ENCODE measurements around the gene KLHL12. TPM values are rescaled to one million over a fixed set of nuclear protein-coding genes. Genes with fewer than 3 reads are reported as not detected.

Gene KLHL12
- total RNA-seq, 2 donors from 2014 or later: 34.4 to 39.4 TPM

- peaks cover 14% of the 10 kb centered on the region for H3K4me1 Mint-ChIP-seq
- 50 to 62% methylated on average over 2 to 3 of the region's 4 CpGs for WGBS, 2 experiments (ENCODE audit: insufficient coverage in 1 of 2, insufficient read length in 1 of 2)
- no peaks in the 10 kb centered on the region for H3K9me3 ChIP-seq (ENCODE audit: control insufficient read depth, low read length)
- no peaks in the 10 kb centered on the region for H3K4me1 ChIP-seq (ENCODE audit: control insufficient read depth, insufficient read depth, low read length)
- H3K27me3 Mint-ChIP-seq (ENCODE audit: insufficient read depth): peaks cover 5% of the 10 kb centered on the region
- no peak overlapping the region for H3K27ac Mint-ChIP-seq
- TF ChIP-seq CTCF (conservative IDR thresholded peaks at IDR 0.05): no peak
- H3K4me3 ChIP-seq (ENCODE audit: low read length): no peak overlapping the region
- no peak for DNase-seq
- no peak overlapping the region for H3K4me3 Mint-ChIP-seq
- H3K27ac ChIP-seq (ENCODE audit: low read depth, low read length): no peak overlapping the region
- H3K9me3 Mint-ChIP-seq: no peaks in the 10 kb centered on the region
- no peak overlapping the region for H3K9ac ChIP-seq (ENCODE audit: extremely low read depth, low read length, poor library complexity, severe bottlenecking)
- no peaks in the 10 kb centered on the region for H3K36me3 Mint-ChIP-seq (ENCODE audit: low read depth)
- no peaks in the 10 kb centered on the region for H3K36me3 ChIP-seq (ENCODE audit: control insufficient read depth, insufficient read depth, low read length)
- peaks cover 22% of the 10 kb centered on the region for H3K27me3 ChIP-seq (ENCODE audit: control insufficient read depth, insufficient read depth, low read length, poor library complexity, severe bottlenecking)
Measured at GRCh38 chr1:202972046-202972445, 45.0 kb upstream of the KLHL12 start.

- Histone ChIP-seq H3K9me3 (ENCODE audit: control insufficient read depth, low read length) (no peaks in the 10 kb centered on the region), H3K4me1 (ENCODE audit: control insufficient read depth, insufficient read depth, low read length) (peaks cover 14% of the 10 kb centered on the region), H3K27me3 (ENCODE audit: control insufficient read depth, insufficient read depth, low read length, poor library complexity, severe bottlenecking) (peaks cover 9% of the 10 kb centered on the region), H3K36me3 (ENCODE audit: control insufficient read depth, insufficient read depth, low read length) (peaks cover 8% of the 10 kb centered on the region), H3K4me3 (ENCODE audit: low read length) (no peak overlapping the region), H3K27ac (ENCODE audit: low read depth, low read length) (no peak overlapping the region), H3K9ac (ENCODE audit: extremely low read depth, low read length, poor library complexity, severe bottlenecking) (no peak overlapping the region)
- H3K4me3 Mint-ChIP-seq: peak overlapping the region; percentile 14
- H3K4me1 Mint-ChIP-seq: peaks cover 36% of the 10 kb centered on the region
- DNase-seq: peak; percentile 78
- H3K36me3 Mint-ChIP-seq (ENCODE audit: low read depth): peaks cover 2% of the 10 kb centered on the region
- no peaks in the 10 kb centered on the region for H3K9me3 Mint-ChIP-seq
- peak overlapping the region; percentile 42 for H3K27ac Mint-ChIP-seq
- H3K27me3 Mint-ChIP-seq (ENCODE audit: insufficient read depth): peaks cover 3% of the 10 kb centered on the region
- WGBS, 2 experiments (ENCODE audit: insufficient coverage in 1 of 2, insufficient read length in 1 of 2): 45% methylated on average over 5 of the region's 5 CpGs; no CpG with 5 or more reads in 1 of the 2 experiments
- peak; percentile 85 for TF ChIP-seq CTCF (conservative IDR thresholded peaks at IDR 0.05)
Measured at GRCh38 chr1:202968895-202969295, 41.9 kb upstream of the KLHL12 start.

GRCh38 chr1:202968351-202968750 lies 41.3 kb upstream of the KLHL12 start:
- H3K27ac Mint-ChIP-seq: no peak overlapping the region
- peak overlapping the region; percentile 81 for H3K4me3 ChIP-seq (ENCODE audit: low read length)
- H3K36me3 Mint-ChIP-seq (ENCODE audit: low read depth): peaks cover 2% of the 10 kb centered on the region
- no peak overlapping the region for H3K9ac ChIP-seq (ENCODE audit: extremely low read depth, low read length, poor library complexity, severe bottlenecking)
- DNase-seq: no peak
- peaks cover 14% of the 10 kb centered on the region for H3K4me1 ChIP-seq (ENCODE audit: control insufficient read depth, insufficient read depth, low read length)
- peaks cover 13% of the 10 kb centered on the region for H3K36me3 ChIP-seq (ENCODE audit: control insufficient read depth, insufficient read depth, low read length)
- WGBS, 2 experiments (ENCODE audit: insufficient coverage in 1 of 2, insufficient read length in 1 of 2): 87 to 91% methylated on average over 3 of the region's 3 CpGs
- H3K9me3 ChIP-seq (ENCODE audit: control insufficient read depth, low read length): no peaks in the 10 kb centered on the region
- H3K27ac ChIP-seq (ENCODE audit: low read depth, low read length): no peak overlapping the region
- peaks cover 3% of the 10 kb centered on the region for H3K27me3 Mint-ChIP-seq (ENCODE audit: insufficient read depth)
- H3K4me3 Mint-ChIP-seq: peak overlapping the region; percentile 79
- TF ChIP-seq CTCF (conservative IDR thresholded peaks at IDR 0.05): no peak
- H3K27me3 ChIP-seq (ENCODE audit: control insufficient read depth, insufficient read depth, low read length, poor library complexity, severe bottlenecking): peaks cover 4% of the 10 kb centered on the region
- peaks cover 36% of the 10 kb centered on the region for H3K4me1 Mint-ChIP-seq
- no peaks in the 10 kb centered on the region for H3K9me3 Mint-ChIP-seq

All from endodermal cell (in vitro differentiated cells).